GM12865 (cell line): ENCODE data around the gene TLX2.

Experiments used
- DNase-seq: peaks from one replicate; pipeline ENCODE4 v3.0.0; 2010; ENCODE audit warnings: low read depth
- H3K4me3 ChIP-seq: 2 replicates; pipeline ENCODE4 v1.5.1; 2011; ENCODE audit warnings: mild to moderate bottlenecking, low read depth, low read length, control low read depth
- TF ChIP-seq, protein P1 (sequence below): IDR thresholded peaks from 2 replicates; pipeline ENCODE4 v1.5.1; 2011; ENCODE audit warnings: low read length, control low read depth, low read depth, inconsistent platforms; ENCODE audit not compliant: insufficient read depth; ENCODE audit errors: missing control alignments

The TLX2 gene

DNA sequence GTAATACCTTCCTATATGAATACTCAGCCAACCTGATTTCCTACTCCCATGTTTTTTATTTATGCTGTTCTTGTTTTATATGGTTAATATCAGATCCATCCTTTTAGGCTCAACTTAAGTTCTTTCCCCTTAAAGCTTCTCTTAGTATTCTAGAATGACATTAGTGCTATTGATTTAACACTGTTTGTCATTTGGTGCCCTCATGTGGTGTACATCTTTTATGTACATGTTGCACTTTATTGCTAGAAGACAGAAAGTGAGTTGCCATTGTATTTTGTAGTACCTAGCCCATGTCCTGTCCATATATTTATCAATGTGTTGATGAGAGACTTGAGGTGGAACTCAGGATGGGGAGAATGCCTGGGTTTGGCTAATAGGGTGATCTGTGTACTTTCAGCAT lies 18.0 kb downstream of the TLX2 start:
- DNase-seq: peak; percentile 65
- TF ChIP-seq, protein P1, sequence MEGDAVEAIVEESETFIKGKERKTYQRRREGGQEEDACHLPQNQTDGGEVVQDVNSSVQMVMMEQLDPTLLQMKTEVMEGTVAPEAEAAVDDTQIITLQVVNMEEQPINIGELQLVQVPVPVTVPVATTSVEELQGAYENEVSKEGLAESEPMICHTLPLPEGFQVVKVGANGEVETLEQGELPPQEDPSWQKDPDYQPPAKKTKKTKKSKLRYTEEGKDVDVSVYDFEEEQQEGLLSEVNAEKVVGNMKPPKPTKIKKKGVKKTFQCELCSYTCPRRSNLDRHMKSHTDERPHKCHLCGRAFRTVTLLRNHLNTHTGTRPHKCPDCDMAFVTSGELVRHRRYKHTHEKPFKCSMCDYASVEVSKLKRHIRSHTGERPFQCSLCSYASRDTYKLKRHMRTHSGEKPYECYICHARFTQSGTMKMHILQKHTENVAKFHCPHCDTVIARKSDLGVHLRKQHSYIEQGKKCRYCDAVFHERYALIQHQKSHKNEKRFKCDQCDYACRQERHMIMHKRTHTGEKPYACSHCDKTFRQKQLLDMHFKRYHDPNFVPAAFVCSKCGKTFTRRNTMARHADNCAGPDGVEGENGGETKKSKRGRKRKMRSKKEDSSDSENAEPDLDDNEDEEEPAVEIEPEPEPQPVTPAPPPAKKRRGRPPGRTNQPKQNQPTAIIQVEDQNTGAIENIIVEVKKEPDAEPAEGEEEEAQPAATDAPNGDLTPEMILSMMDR: peak; percentile 22
- no peak overlapping the region for H3K4me3 ChIP-seq

DNA sequence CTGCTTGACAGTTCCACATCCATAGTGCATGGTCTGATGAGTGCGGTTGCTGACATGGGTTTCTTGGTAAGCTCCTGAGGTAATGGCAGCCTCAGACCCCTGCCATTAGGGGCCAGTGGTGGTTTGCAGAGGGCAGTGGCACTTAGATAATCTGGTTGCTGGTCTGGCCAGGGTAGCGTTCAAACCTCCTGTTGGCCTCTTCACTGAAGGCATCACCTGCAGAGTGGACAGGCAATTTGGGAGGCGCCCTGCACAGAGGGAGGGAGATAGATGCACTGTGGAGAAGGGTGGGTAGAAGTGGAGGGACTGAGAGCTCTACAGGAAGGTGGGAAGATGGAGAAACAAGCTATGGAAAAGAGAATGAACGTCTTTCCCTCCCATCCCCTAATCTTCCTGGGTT lies 19.2 kb downstream of the TLX2 start:
- no peak overlapping the region for H3K4me3 ChIP-seq
- TF ChIP-seq, protein P1: no peak
- no peak for DNase-seq

DNA sequence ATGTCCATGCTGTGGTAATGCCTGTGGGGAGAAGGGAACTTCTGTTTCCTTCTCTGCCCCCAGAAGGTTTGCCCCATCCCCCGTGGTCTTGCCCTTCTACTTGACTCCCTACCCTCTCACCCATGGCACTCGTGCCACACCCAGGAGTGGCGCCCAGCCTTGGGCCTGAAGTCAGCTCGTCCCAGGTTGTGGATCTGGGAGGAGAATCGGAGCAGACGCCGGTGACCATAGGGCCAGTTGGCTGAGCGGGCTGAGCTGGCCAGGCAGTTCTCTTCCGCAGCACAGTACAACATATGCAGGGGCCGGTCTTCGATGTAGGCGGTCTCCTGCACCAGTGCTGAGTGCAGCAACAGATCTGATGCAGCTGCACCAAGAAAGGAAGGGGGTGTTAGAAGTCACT lies 20.2 kb downstream of the TLX2 start:
- TF ChIP-seq, protein P1: no peak
- H3K4me3 ChIP-seq: no peak overlapping the region
- no peak for DNase-seq

DNA sequence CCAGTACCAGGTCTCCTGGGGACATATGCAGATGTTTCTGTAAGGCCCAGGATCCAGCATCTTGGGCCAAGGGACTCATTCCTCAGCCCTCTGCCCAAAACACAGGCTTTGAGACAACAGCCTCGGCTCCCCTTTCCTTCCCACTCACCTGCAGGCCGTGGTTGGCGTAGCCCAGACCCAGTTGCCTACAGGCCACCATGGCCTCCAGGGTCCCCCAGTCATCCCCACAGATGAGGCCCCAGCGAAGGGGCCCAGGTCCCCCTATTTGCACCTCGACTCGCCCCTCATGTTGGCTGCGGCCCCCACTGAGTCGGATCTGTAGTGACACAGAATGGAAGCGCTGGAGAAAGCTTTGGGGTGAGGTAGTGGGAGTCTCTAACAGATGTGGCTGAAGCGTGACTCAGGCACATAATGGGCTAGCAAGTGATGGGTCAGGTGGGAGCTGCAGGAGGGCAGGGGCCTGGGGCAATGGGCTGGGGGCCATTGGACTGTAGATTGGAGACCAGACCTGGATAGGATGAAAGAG lies 21.3 kb downstream of the TLX2 start:
- no peak overlapping the region for H3K4me3 ChIP-seq
- TF ChIP-seq, protein P1: no peak
- DNase-seq: no peak

DNA sequence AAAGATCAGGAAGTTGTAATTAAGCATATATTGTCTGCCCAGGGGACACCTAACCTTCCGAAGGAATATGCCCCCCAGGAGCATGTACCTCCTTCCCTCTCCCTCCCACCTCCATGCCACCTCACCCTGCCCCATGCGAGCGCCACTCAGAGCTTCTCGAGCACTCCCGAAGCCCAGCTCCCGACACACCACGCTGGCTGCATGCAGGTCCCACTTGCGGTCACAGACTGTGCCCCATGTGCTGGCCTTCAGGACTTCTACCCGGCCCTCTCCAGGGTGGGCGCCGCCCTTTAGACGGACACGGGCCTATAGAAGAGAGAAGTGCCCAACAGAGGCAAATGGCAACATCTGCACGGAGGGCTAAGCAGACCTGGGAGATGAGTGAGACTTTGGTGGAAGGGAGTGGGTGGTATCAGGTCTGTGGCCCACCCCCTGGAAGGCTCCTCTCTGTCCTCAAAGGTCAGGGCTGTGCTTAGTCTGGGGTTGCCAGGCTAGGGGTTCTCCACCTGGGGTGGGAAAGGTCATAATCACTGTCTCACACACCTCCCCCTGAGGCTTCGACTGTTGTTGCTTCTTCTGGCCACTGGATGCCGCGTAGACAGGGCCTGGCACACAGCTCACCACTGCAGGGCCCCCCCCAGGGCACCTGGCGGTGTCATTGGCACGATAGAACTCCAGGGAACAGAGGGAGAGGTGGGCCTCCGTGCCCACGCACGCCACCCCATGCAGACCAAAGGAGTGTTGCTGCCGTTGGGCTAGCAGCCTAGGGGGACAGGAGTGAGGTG lies 22.1 kb downstream of the TLX2 start:
- TF ChIP-seq, protein P1: no peak
- no peak overlapping the region for H3K4me3 ChIP-seq
- DNase-seq: no peak

DNA sequence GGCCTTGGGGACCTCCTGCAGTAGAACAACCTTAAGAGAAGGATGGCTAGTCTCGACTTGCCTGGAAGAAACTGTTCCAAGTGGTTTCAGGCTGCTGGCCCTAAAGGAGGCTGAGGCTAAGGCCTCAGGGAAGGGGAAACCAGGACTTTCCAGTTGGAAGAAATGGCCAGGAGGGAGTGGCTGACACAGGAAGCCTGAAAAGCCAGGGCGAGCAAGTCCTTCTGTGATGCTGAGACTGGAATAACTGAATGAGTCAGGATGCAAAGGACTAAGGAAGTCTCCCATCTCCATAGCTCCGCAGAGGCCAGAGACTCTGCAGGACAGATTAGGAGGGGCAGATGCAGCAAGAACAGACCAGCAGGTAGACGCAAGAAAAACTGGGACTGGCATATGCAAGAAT lies 22.9 kb downstream of the TLX2 start:
- H3K4me3 ChIP-seq: no peak overlapping the region
- DNase-seq: no peak
- TF ChIP-seq, protein P1: no peak
